ENCODE data around the gene ADGRG6.

DNA sequence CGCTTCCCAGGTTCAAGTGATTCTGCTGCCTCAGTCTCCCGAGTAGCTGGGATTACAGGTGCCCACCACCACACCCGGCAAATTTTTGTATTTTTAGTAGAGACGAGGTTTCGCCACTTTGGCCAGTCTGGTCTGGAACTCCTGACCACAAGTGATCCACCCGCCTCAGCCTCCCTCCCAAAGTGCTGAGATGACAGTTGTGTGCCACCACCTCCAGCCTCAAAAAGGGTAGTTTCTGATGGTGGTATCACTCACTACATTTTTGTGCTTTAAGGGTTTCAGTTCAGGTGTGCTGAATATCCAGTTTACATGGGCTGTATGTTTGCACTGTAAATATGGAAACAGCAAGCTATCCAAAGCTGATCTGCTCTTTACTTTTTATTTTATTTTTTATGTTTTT is 12.1 kb upstream of the ADGRG6 start:
- TF ChIP-seq SUZ12 (IDR thresholded peaks at IDR 0.05; ENCODE audit: extremely low read depth, insufficient read depth, insufficient read length) (no peak), YY1 (IDR thresholded peaks at IDR 0.05; ENCODE audit: insufficient read depth, insufficient read length) (no peak)

All from NT2/D1 (cell line).